ENCODE results near the gene STC2.
A peak's percentile ranks its signal among the peaks of the same experiment; 100 is the strongest.
"Not testable (repeated sequence)": the region's sequence is repeated elsewhere in the genome, so short reads cannot be mapped to it uniquely, and the experiment has no call there.

STC2 gene, protein sequence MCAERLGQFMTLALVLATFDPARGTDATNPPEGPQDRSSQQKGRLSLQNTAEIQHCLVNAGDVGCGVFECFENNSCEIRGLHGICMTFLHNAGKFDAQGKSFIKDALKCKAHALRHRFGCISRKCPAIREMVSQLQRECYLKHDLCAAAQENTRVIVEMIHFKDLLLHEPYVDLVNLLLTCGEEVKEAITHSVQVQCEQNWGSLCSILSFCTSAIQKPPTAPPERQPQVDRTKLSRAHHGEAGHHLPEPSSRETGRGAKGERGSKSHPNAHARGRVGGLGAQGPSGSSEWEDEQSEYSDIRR

DNA sequence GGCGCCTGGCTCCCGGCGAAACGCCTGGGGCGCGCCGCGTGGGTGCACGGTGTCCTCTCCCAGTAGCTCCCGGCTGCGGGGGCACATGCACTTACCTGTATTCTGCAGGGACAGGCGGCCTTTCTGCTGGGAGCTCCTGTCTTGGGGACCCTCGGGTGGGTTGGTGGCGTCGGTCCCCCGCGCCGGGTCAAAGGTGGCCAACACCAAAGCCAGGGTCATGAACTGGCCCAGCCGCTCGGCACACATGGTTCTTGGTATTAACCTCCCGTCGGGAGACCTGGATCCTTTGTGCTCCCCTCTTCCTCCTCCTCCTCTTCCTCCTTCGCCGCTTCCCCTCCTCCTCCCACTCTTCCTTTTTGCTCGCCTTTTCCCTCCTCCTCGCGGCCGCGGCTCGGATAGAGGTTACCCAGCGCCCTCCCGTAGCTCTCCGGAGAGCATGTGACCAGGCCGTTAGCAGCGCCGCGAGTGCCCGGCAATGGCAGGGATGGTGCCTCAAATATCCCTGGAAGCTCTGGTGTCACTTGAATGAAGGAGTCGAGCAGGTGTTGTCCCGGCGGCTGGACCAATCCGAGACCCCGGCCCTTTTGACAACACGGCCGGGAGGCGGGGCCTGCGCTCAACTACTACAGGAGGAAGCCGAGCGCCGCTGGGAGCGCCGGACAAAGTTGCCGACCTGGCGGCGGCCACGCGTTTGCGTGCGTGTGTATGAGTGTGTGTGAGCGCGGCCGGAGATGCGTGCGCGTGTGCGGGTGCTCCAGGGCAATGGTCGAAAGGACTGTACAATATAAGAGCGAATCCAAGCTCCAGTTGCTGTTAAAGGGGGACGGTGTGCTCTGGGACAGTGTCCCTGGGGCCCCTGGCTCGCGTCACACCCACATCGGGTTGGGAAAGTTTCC is at the start of gene STC2:
Gene STC2, minus strand, starts transcription at position 467 of the 896 bp plus-strand sequence. Its CDS starts 221 bp downstream, at position 246.
- H3K4me3 ChIP-seq (ENCODE audit: control insufficient read depth, low read depth, low read length): peak within 1 kb of the TSS; percentile 58
- peak; percentile 47 for DNase-seq (ENCODE audit: low read depth)

DNA sequence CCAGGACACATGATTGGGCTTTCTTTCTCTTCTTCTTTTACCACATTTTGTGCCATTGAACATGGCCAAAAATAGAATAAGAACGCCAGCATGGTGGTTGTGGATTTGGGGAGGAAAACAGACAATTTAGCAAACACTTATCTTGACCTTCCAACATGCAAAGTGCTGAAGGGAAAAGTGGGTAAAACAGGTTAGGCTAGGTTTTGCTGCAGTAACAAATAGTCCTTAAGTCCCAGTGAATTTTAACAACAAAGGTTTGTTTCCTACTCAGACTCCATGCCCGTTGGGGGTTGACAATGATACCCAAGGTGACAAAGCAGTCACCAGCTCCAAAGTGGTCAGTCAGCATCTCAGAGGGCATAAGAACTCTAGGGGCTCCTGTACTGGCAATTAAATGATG is 43.2 kb upstream of the STC2 start:
- DNase-seq (ENCODE audit: low read depth): no peak
- TF ChIP-seq, protein P1, sequence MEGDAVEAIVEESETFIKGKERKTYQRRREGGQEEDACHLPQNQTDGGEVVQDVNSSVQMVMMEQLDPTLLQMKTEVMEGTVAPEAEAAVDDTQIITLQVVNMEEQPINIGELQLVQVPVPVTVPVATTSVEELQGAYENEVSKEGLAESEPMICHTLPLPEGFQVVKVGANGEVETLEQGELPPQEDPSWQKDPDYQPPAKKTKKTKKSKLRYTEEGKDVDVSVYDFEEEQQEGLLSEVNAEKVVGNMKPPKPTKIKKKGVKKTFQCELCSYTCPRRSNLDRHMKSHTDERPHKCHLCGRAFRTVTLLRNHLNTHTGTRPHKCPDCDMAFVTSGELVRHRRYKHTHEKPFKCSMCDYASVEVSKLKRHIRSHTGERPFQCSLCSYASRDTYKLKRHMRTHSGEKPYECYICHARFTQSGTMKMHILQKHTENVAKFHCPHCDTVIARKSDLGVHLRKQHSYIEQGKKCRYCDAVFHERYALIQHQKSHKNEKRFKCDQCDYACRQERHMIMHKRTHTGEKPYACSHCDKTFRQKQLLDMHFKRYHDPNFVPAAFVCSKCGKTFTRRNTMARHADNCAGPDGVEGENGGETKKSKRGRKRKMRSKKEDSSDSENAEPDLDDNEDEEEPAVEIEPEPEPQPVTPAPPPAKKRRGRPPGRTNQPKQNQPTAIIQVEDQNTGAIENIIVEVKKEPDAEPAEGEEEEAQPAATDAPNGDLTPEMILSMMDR (conservative IDR thresholded peaks at IDR 0.05; ENCODE audit: control insufficient read depth, insufficient read depth, low read depth, low read length): no peak
- H3K4me3 ChIP-seq (ENCODE audit: control insufficient read depth, low read depth, low read length): no peak overlapping the region

More for the DNA sequence above, at the start of gene STC2:
- TF ChIP-seq, protein P1 (conservative IDR thresholded peaks at IDR 0.05; ENCODE audit: control insufficient read depth, insufficient read depth, low read depth, low read length): no peak

DNA sequence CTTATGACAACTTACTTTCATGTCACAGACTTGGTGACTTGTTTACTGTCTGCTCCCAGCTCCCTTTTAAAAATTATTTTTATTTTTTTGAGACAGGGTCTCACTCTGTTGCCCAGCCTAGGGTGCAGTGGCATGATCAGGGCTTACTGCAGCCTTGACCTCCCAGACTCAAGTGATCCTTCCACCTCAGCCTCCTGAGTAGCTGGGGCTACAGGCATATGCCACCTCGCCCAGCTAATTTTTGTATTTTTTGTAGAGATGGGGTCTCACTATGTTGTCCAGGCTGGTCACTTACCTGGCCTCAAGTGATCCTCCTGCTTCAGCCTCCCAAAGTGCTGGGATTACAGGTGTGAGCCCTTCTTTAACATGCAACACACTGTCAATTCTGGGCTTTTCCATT is 35.2 kb upstream of the STC2 start:
- H3K4me3 ChIP-seq (ENCODE audit: control insufficient read depth, low read depth, low read length); DNase-seq (ENCODE audit: low read depth): not testable (repeated sequence)

DNA sequence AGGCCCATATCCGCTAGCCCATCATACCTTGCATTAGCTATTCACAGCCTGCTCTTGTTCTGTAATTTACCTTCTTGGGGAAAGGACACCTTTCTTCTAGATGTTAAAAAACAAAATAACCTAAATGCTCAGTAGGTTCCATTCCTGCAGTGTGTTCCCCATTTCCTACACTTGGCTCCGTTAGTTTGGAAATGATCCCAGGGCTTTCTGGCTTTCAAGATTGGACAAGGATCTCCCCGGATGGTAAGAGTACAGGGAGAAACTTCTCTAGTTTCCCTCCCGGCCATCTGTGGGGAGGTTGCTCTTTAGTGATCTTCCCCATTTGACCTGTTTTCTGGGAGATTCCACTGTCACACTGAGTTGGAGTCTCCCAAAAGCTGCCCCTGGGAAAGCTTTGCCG is 27.3 kb upstream of the STC2 start:
- DNase-seq (ENCODE audit: low read depth): no peak
- TF ChIP-seq, protein P1 (conservative IDR thresholded peaks at IDR 0.05; ENCODE audit: control insufficient read depth, insufficient read depth, low read depth, low read length): no peak
- H3K4me3 ChIP-seq (ENCODE audit: control insufficient read depth, low read depth, low read length): no peak overlapping the region

DNA sequence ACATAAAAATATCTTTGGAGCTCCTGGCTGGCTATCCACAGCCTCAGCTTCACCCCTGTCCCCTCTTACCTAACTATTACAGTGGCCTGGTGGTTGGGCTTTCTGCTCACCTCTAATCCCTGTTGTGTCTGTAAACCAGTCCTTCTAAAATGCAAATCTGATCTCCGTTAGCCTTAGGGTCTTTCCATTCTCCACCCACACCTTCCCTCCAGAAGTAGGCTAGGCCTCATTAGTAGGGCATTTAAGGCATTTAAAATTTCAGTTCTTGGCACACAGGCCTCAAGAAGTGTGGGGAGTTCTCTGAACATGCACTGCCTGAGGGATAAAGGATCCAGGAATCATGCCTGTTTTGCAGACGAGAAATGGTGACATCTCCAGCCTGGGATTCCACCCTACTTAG is 26.4 kb upstream of the STC2 start:
- TF ChIP-seq, protein P1 (conservative IDR thresholded peaks at IDR 0.05; ENCODE audit: control insufficient read depth, insufficient read depth, low read depth, low read length): no peak
- no peak for DNase-seq (ENCODE audit: low read depth)
- H3K4me3 ChIP-seq (ENCODE audit: control insufficient read depth, low read depth, low read length): no peak overlapping the region

DNA sequence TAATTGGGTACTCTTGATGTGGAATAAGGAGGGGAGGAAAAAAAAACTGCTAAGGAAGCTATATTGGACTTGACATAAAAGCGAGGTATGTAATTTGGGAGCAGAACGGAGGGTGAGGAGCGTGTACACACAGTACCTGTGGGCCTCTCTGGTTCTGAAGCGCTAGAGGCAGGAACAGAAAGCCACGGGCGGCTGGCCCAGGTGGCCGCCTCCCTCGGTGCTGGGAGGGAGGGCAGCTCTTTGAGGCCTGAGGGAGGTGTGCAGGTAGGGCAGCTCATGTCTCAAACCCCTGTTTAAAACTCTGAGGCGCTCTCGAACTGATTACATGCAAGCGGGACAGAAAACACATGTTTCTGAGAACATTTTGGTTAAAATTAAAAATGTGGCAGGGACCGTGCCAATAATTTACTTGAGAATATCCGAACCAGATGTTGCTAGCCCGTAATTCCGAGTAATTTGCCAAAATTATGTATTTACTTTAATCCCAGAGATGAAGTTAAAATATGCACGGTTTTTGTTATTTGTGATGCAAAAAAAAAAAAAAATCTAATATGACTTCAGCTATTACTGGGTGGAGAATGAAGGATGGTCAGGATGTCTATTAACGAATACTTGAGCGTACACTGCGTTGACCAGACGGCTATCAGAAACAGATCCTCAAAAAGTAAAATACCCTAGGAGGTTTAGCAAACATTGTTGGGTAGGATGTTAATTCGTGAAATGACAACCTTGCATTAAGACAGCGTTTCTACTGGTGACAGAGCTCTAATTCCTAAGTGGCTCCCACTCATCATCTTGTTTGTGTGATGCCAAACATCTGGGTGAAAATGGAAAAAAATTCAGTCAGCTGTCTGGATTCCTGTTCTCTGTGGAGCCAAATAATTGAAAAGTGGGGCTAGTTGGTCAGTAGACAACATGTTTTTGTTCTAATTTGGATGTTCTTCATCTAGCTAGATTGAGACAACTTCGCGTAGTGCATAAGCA is 24.4 kb upstream of the STC2 start:
- no peak for DNase-seq (ENCODE audit: low read depth)
- TF ChIP-seq, protein P1 (conservative IDR thresholded peaks at IDR 0.05; ENCODE audit: control insufficient read depth, insufficient read depth, low read depth, low read length): no peak
- H3K4me3 ChIP-seq (ENCODE audit: control insufficient read depth, low read depth, low read length): no peak overlapping the region

Data from fibroblast of mammary gland (primary cell).